ENCODE measurements around the gene COPB1. TPM values are rescaled to one million over a fixed set of nuclear protein-coding genes. Genes with fewer than 3 reads are reported as not detected.

The COPB1 gene
- total RNA-seq, 4 donors from 2014 or later: 46.4 to 59.1 (median 52.4) TPM

GRCh38 chr11:14444441-14445189 lies 55.0 kb downstream of the COPB1 start:
- no peaks in the 10 kb centered on the region for H3K9me3 ChIP-seq
- no peak for DNase-seq
- no peaks in the 10 kb centered on the region for H3K4me1 ChIP-seq
- no peak overlapping the region for H3K4me3 ChIP-seq
- TF ChIP-seq POLR2A (IDR thresholded peaks at IDR 0.05) (no peak), CTCF (IDR thresholded peaks at IDR 0.05 in 4 of 5, conservative IDR thresholded peaks at IDR 0.05 in 1 of 5) (no peak)
- in situ Hi-C loops (cut with MboI; ENCODE audit: low sequenced_read_pairs in 4 of 4): no loop called here
- no peak overlapping the region for H3K27ac ChIP-seq
- no peaks in the 10 kb centered on the region for H3K36me3 ChIP-seq
- H3K27me3 ChIP-seq: no peaks in the 10 kb centered on the region
- ATAC-seq: no peak
- intact Hi-C loops (cut with DNase I; ENCODE audit: low total_unique reads): no loop called here

DNA sequence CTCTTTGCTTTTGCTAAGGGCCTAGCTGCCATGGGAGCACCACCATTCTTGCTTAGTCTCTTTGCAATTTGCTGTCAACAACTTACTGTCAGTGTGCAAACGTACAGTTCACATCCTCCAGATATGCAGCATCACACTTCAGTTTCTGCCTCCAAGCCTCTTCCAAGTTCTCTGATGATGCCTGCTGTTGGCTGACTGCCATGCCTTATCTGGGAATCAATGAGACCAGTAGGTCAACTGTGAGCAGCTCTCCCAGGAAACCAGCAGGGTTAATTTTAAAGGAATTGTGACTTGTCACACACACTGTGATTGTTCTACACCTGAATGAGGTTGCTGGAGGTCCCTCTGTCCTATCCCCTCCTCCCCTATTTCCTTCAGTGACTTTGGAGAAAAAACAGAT lies 56.0 kb downstream of the COPB1 start:
- ATAC-seq (no peak), DNase-seq (no peak)
- Histone ChIP-seq H3K27me3 (no peaks in the 10 kb centered on the region), H3K4me3 (no peak overlapping the region), H3K4me1 (no peaks in the 10 kb centered on the region), H3K27ac (no peak overlapping the region), H3K36me3 (no peaks in the 10 kb centered on the region), H3K9me3 (no peaks in the 10 kb centered on the region)
- intact Hi-C loops (cut with DNase I; ENCODE audit: low total_unique reads) (no loop called here), in situ Hi-C loops (cut with MboI; ENCODE audit: low sequenced_read_pairs in 4 of 4) (no loop called here)
- TF ChIP-seq POLR2A (IDR thresholded peaks at IDR 0.05): no peak
- TF ChIP-seq CTCF (IDR thresholded peaks at IDR 0.05 in 4 of 5, conservative IDR thresholded peaks at IDR 0.05 in 1 of 5): no peak

GRCh38 chr11:14435717-14436512 lies 63.7 kb downstream of the COPB1 start:
- no peak overlapping the region for H3K27ac ChIP-seq
- H3K9me3 ChIP-seq: no peaks in the 10 kb centered on the region
- in situ Hi-C loops (cut with MboI; ENCODE audit: low sequenced_read_pairs in 4 of 4) (no loop called here), intact Hi-C loops (cut with DNase I; ENCODE audit: low total_unique reads) (no loop called here)
- no peak for ATAC-seq
- H3K27me3 ChIP-seq: no peaks in the 10 kb centered on the region
- H3K36me3 ChIP-seq: no peaks in the 10 kb centered on the region
- no peak for TF ChIP-seq POLR2A (IDR thresholded peaks at IDR 0.05)
- TF ChIP-seq CTCF (IDR thresholded peaks at IDR 0.05 in 4 of 5, conservative IDR thresholded peaks at IDR 0.05 in 1 of 5): no peak
- H3K4me1 ChIP-seq: no peaks in the 10 kb centered on the region
- H3K4me3 ChIP-seq: no peak overlapping the region
- no peak for DNase-seq

- no peak for TF ChIP-seq CTCF (IDR thresholded peaks at IDR 0.05 in 4 of 5, conservative IDR thresholded peaks at IDR 0.05 in 1 of 5)
- Histone ChIP-seq H3K4me3 (no peak overlapping the region), H3K27me3 (no peaks in the 10 kb centered on the region), H3K27ac (no peak overlapping the region), H3K4me1 (peaks cover 22 to 23% of the 10 kb centered on the region in 2 donors), H3K9me3 (no peaks in the 10 kb centered on the region), H3K36me3 (no peaks in the 10 kb centered on the region)
- intact Hi-C loops (cut with DNase I; ENCODE audit: low total_unique reads) (loop anchor here (10.0 kb wide), 1 partner anchor 121 kb away; no protein-coding TSS in a partner anchor), in situ Hi-C loops (cut with MboI; ENCODE audit: low sequenced_read_pairs in 4 of 4) (no loop called here)
- ATAC-seq (no peak), DNase-seq (no peak)
These were observed 74.0 kb downstream of the COPB1 start for GRCh38 chr11:14425621-14426020.
